ENCODE results near the gene UTP25.

UTP25 gene

DNA sequence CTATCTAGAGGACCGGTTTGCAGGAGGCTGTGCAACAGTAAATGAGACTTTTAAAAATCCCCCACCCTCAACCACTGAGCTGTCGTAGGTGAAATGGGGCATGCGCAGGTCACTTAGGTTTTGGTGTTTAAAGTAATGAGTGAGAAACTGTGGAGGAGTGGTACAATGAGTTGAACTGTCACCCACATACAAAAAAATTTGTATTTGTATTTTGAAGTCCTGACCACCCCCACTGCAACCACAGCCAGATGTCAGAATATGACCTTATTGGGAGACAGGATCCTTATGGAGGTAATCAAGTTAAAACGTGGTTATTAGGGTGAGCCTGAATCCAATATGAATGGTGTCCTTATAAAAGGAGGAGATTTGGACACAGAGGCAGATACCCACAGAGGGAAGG is 20.3 kb upstream of the UTP25 start:
- DNase-seq, result no peak

DNA sequence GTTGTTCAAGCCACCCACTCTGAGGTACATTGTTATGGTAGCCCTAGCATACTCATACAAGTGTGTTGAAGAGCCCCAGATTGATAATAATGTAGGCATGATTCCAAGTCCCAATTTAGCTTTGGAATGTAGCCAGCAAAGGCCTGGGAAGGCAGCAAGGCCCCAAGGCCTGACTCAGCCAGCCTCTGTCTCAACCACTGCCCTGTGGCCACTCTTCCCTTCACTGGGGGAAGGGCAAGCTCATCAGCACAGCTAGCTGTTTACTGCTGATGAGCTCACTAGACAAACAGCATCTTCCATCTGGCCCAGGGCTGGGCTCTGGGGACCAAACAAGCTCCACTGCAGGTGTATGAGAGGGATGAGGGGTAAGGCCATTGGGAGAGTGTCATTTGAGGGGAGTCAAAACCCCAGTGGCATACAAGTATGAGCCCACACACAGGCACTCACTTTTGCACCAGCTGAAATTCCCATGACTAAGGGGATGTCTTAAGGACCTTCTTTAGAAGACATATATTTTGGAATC is 19.7 kb upstream of the UTP25 start:
- no peak for DNase-seq

- no peak for DNase-seq
Observed at GRCh38 chr1:209809611-209810010, 18.2 kb upstream of the UTP25 start.

- DNase-seq, result no peak
Observed at GRCh38 chr1:209810783-209811182, 17.0 kb upstream of the UTP25 start.

GRCh38 chr1:209813902-209814301 is 13.9 kb upstream of the UTP25 start:
- no peak for DNase-seq

GRCh38 chr1:209815490-209815889 is 12.3 kb upstream of the UTP25 start:
- DNase-seq, result no peak

DNA sequence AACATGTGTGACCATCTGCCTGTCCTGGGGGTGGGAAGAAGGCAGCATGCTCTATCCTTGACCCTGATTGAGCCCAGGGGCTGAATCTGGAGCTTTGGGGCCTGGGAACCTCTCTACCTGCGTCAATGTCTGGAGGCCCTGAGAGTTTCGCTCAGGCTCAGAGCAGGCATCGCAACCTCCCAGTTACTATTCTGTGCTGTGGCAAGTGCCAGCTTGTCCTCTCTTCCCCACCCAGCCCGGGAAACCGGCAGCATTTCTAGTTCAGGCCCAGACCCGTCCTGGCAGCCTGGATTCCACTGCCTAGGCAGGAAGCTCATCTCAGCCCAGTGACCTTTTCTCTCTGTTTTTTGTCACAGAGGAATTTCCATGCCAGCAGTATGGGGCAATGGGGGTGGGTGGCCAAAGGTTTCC is 11.8 kb upstream of the UTP25 start:
- DNase-seq, result peak; percentile 13 to 26

GRCh38 chr1:209816923-209817322 is 10.8 kb upstream of the UTP25 start:
- no peak for DNase-seq

GRCh38 chr1:209817691-209818090 is 10.1 kb upstream of the UTP25 start:
- DNase-seq, result no peak

GRCh38 chr1:209819058-209819457 is 8.7 kb upstream of the UTP25 start:
- no peak for DNase-seq

GRCh38 chr1:209820986-209821385 is 6.8 kb upstream of the UTP25 start:
- no peak for DNase-seq

DNA sequence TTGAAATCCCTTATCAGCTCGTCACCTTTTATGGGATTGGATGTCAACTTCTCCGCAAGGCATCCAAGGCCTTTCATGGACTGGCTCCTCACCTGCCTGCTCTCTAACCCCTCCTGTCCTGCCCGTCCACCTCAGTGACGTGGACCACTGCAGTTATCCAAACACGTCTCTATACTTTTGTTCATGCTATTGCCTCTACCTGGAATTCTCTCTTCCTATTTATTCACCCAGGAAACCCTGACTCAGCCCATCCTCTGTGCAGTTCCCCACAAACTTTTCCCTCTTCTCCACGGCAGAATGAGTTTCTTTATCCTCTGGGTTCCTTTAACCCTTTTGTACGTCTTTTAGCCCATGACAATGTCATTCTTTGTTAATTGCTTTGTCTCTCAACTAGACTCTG is 5.1 kb upstream of the UTP25 start:
- DNase-seq, result no peak

GRCh38 chr1:209823143-209824041 is 4.4 kb upstream of the UTP25 start:
- peak; percentile 8 to 52 for DNase-seq

GRCh38 chr1:209825591-209826434 is 2.0 kb upstream of the UTP25 start:
- DNase-seq, result no peak

- DNase-seq, result no peak
Observed at GRCh38 chr1:209829716-209830115, 1.9 kb downstream of the UTP25 start.

DNA sequence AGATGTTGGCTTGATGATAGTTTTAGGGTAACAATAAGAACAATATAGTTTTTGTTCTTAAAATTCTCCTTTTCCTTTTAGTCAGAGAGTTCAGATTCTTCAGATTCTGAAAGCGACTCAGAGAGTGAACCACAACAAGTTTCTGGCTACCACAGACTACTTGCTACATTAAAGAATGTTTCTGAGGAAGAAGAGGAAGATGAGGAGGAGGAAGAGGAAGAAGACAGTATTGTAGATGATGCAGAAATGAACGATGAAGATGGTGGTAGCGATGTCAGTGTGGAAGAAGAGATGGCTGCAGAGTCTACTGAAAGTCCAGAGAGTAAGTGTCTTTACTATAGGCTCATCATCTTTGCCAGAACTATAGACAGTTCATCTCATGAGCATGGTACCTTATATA is 3.0 kb downstream of the UTP25 start:
- no peak for DNase-seq

DNA sequence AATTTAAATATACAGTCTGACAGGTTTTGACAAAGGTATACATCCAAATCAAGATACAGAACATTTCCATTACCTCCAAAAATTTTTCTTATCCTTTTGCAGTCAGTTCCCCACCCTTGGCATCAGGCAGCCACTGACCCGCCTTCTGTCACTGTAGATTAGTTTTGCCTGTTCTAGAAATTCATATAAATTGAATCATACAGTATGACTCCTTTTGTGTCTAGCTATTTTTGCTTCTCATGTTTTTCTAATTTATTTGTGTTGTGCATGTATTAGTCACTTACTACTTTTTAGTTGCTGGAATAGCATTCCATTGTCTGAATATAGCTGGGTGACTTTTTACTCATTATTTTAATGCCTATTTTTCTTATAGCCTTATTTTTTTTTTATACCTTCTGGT is 3.8 kb downstream of the UTP25 start:
- DNase-seq, result no peak

- DNase-seq, result no peak
Observed at GRCh38 chr1:209835782-209836298, 8.1 kb downstream of the UTP25 start.

GRCh38 chr1:209837671-209838070 is 9.9 kb downstream of the UTP25 start:
- no peak for DNase-seq

DNA sequence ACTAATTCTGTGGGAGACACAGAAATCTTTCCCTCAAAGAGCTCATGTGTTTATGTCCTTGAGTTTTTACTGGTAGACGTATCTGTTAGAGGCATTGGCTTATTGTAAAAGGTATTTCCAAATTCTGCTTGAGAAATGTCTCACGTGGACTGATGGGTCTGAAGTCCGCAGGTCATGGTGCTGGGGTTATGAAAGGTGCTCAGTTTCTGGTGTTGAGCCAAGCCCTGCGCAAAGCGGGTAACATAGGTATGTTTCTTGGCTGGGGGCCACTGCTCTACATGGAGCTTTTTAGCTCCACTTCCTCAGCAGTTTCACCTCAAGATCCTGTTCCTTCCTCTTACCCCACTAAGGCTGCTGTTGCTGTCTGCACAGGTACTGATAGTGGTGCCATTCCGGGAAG is 10.8 kb downstream of the UTP25 start:
- no peak for DNase-seq

DNA sequence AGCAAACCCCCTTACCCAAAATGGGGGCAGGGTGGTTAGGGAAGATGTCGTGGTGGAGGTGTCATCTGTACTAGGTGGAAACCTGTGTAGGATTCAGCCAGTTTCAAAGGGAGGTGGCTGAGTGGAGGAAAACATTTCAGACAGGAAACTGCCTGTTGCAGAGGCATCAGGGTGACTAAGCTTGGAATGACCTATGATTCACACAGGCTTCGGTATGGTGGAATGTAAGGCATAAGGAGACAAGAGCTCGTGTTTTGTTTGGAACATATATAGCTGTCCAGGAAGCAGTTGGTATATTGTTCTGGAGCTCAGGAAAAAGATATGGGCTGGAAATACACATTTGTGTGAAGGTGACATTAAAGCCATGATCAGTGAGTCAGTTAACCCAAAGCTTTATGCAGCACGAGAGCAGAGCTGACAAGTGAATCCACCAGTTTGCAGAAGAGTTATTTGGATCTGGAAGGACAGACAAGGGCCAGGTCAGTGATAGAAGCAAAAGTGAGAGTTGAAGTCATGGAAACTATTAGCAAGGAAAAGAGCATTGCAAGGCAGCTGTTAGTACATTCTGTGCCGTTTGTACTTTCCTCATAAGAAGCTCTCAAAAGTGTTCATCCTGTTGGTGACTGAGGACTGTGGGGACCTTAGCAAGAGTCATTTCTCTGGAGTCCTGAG is 12.2 kb downstream of the UTP25 start:
- DNase-seq, result no peak

GRCh38 chr1:209840611-209841010 is 12.8 kb downstream of the UTP25 start:
- no peak for DNase-seq
